Ureter (tissue), 1 donor: ENCODE results near the gene APLN. TPM values are rescaled to one million over a fixed set of nuclear protein-coding genes. Genes with fewer than 3 reads are reported as not detected.

Source experiments
- DNase-seq: peaks from one replicate; pipeline ENCODE4 v3.0.0-alpha.2; 2020; ENCODE audit warnings: low spot score
- total RNA-seq: library from RNA; stranded (reverse); gene quantifications from one replicate; pipeline ENCODE4 v1.2.4, GENCODE V29; 2023
- donor health status: DM: yes; HTN: yes; CAD: no.

APLN gene, protein sequence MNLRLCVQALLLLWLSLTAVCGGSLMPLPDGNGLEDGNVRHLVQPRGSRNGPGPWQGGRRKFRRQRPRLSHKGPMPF
- total RNA-seq = 0.52 TPM

GRCh38 chrX:129654652-129655546 is at the start of gene APLN:
TSS of gene APLN (minus strand) at chrX:129654956. CDS start at chrX:129654630, 326 bp downstream.
- DNase-seq = peak; percentile 54

- no peak for DNase-seq
Observed at GRCh38 chrX:129704491-129704890, 49.7 kb upstream of the APLN start.

- DNase-seq = peak; percentile 57
Observed at GRCh38 chrX:129701624-129702069, 46.9 kb upstream of the APLN start.

DNA sequence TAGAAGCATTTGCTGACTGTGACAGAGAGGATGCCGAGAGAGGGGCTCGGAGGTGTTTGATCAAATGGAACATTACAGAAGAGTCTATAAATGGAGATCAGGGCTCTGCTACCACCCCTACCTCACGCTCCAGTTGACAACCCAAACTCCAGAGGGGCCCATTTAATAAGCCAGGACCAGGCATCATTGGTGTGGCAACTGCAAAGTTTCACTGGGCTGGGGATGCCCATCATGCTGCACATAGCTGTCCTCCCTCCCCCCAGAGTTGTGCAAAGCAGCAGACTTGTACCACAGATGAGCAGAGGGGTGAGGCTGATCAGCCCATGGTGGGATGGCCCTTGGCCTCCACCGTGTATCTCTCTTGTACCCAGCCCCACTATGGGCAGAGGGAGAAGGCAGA is 45.8 kb upstream of the APLN start:
- DNase-seq = no peak

- DNase-seq = no peak
Observed at GRCh38 chrX:129698150-129698549, 43.4 kb upstream of the APLN start.

DNA sequence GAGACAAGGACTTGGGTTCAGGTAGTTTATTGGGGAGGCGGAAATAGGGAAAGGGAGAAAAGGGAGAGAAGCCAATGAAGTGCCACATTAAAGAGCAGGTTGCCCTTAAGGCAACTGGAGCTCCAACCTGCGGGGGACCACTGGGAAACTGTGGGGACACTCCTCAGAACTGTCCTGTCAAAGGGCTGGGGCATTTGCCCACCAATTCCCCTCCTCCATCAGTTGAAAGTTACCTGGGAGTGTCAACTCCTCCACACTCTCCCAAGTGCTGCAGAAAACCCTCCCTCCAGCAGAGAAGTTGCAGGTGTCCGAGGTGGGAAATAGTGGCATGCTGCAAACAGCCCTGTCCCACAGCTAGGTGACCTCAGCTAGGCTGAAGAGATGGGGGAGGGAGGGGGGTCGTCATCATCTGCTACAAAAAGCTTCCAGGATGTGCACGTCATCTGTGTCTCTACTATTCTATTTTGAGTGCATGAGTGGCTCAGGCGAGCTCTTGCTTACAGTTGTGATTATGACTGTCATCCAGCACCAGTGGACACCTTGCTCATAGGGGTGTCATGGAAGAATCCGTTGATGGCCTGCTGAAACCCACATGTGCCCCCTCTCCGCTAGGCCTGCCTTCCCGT is 42.6 kb upstream of the APLN start:
- no peak for DNase-seq

GRCh38 chrX:129696463-129697155 is 41.9 kb upstream of the APLN start:
- no peak for DNase-seq

DNA sequence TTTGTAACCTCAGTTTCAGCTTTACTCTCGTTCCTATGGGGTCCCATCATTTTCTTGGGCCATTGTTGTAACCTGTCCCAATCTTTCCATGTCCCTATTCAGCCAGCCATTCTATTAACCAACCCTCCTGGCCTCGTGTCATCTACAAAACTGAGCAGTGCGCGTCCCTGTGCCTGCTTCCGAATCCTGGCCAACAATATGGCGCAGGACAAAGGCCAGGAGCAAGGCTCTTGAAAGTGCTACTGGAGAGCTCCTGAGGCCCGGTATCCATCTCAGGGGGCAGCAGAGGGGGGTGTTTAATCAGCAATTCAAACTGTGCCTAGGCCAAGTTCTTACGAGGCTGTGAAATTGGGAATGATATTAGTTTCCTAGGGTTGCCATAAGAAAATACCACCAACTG is 41.2 kb upstream of the APLN start:
- DNase-seq = no peak

DNA sequence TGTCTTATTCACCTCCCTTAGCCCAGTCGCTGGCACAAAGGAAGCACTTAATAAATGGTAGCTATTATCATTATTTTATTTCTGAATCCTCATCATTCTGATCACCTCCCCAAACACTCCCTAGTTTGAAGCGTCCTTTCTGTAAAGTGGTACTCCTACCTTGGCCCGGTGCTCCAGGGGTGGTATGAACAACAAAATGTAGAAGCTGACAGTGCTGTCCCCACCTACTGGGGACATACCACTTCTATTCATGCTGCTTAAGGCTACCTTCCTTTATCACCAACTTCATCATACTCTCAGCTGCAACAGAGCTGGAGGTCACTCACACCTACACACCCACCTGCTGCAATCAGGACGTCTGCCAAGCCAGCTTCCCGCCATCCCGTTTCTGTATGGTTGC is 40.8 kb upstream of the APLN start:
- peak; percentile 6 for DNase-seq

DNA sequence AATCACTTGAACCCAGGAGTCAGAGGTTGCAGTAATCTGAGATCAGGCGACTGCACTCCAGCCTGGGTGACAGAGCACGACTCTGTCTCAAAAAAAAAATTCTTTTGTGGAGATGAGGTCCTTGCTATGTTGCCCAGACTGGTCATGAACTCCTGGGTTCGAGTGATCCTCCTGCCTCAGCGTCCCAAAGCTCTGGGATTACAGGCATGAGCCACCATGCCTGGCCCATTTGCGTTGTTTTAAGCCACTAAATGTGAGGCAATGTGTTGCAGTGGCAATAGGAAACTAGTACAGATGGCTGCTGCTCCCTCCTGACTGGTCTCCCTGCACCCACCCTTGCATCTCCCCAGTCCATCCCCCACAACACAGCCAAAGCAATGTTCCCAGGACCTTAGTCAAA is 40.0 kb upstream of the APLN start:
- DNase-seq = peak; percentile 8

DNA sequence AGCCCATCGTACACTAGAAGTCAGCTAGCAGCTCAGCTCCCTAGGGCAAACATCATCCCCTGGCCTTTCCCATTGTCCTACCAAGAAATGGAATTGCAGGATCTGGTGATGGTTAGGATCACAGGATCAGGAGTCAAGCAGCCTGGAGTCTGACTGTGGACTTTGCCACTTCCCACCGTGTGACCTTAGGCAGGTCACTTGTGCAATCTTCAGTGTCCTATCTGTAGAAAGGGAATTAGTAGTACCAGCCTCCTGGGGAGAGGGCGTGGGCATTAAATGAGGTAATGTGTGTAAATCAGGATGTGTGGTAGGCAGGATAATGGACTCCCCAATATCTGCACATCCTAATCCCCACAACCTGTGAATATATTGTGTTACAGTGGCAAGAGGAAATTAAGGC is 38.6 kb upstream of the APLN start:
- no peak for DNase-seq

DNA sequence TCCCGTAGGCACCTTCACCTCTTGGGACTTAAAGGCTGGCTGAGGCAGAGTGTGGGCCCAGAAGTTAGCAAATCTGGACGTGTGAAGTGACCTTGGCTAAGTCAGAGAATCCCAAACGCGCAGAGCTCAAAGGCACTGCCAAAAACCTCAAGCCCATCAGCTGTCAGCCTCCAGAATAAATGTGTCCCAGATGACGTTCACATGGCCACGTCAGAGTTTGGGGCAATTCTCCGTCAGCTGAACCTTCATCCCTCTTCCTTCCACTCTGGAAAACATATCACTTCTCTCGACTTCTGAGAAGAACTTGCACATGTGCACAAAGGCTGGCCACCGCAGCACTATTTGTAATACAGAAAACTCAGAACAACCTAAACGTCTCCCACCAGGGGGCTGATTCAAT is 35.7 kb upstream of the APLN start:
- no peak for DNase-seq

GRCh38 chrX:129689796-129690195 is 35.0 kb upstream of the APLN start:
- no peak for DNase-seq

- DNase-seq = no peak
Observed at GRCh38 chrX:129688097-129688496, 33.3 kb upstream of the APLN start.

DNA sequence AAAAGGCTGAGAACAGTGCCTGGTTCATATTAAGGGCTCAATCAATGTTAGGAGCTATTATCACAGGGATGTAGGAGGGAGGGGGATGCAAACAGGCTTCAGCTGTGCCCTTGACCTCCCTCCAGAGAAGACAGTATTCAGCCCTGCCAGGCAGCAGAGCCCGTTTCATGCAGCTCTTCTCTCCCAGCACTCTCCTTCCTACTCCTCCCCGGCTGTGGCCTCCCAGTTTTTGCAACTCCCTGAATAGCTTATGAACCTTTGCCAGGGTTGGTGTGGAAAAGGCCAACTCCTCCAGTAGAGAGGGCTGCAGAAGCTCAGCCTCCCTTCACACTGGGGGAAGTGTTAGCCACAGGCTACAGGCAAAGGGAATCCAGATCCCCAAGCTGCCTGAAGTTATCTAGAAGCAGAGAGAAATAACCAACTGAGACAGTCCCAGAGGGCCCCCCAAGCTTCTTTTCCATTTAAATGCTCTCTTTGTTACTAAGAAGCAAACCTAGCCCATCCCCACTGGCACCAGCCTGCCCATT is 31.7 kb upstream of the APLN start:
- DNase-seq = peak; percentile 46

- DNase-seq = no peak
Observed at GRCh38 chrX:129682979-129683378, 28.2 kb upstream of the APLN start.

DNA sequence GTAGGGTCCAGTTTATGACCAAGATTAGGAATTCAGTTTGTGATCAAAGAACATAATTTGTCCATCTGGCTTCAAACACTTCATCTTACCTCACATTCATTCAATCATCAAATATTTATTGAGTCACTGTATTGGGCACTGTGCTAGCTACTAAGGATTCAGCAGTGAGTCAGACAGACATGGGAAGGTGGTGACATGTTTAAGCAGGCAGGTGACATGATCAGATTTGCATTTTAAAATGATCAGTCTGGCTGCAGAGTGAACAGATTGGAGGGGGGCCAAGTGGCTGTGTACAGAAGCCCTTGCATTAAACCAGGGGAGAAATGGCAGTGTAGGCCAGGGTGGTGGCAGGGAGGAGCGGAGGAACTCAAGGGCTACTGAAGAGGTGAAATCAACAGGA is 25.1 kb upstream of the APLN start:
- DNase-seq = peak; percentile 50

- DNase-seq = no peak
Observed at GRCh38 chrX:129678614-129679195, 23.9 kb upstream of the APLN start.

DNA sequence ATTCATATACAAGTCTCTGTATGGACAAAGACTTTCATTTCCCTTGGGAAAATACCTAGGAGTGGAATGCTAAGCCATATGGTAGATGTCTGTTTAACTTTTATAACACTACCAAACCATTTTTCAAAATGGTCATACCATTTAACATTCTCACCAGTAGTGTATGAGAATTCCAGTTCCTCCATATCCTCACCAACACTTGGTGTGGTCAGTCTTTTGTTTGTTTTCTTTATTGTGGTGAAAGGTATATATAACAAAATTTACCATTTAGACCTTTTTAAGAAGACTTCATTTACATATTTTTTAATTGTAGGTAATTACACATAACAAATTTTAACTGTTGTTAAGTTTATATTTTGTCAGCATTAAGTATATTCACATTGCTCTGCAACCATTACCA is 12.7 kb upstream of the APLN start:
- no peak for DNase-seq

DNA sequence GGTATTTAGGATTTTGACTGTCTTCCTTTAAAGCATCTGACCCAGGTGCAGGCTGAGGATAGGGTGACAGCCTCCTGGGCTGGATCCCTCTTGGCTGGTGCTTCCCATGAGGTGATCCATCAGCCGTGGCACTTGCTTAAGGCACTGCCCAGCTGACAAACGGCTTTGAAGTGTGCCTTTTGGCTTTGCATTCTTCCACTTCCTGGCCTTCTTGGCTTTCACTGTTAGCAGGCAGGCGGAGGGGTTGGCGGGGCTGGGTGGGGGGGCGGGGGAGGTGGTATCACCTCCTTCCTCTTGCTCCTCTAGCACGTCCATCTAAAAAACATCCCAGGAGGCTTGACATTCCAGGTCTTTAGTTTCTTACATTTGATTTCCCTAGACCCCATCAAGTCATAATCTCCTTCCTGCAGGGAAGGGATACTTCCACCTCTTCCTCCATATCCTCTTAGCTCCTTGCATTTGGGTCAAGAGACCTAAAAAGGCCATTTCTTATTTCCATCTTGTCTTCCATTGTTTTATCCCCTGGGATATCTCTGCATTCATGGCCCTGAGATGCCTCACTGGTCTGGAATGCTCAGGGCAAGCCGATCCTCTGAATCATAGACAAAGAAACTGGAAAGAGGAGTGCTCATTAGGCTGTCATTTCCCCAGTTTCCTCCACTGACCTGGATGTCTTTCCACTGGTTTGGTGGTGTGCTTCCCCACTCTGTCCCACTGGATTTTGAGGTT is 11.3 kb upstream of the APLN start:
- no peak for DNase-seq

GRCh38 chrX:129663171-129663570 is 8.4 kb upstream of the APLN start:
- no peak for DNase-seq
